NCI-H226 (cell line): ENCODE measurements around the gene MC4R.

ENCODE experiments used
- DNase-seq: peaks from one replicate; pipeline ENCODE4 v3.0.0-alpha.2; 2015

Gene MC4R

GRCh38 chr18:60322591-60322990 lies 50.0 kb downstream of the MC4R start:
- no peak for DNase-seq
